Lower leg skin (tissue), 3 donors: ENCODE measurements around the gene CAB39L.

Experiments used
- CTCF ChIP-seq, 3 donors: fragments of 450-650 bp; IDR thresholded peaks; one replicate each; pipeline ENCODE4 v1.5.1; 2016; ENCODE audit warnings: antibody characterized with exemption in 3 of 3, mild to moderate bottlenecking in 3 of 3, moderate library complexity in 2 of 3
- POLR2A ChIP-seq, 2 donors: fragments of 450-650 bp; IDR thresholded peaks; one replicate each; pipeline ENCODE4 v1.6.1; 2016 to 2017; ENCODE audit warnings: antibody characterized with exemption in 2 of 2, mild to moderate bottlenecking in 1 of 2, moderate library complexity in 1 of 2

GRCh38 chr13:49464621-49465325 is 20.9 kb upstream of the CAB39L start:
- TF ChIP-seq POLR2A (IDR thresholded peaks at IDR 0.05) (no peak), CTCF (IDR thresholded peaks at IDR 0.05) (no peak)
